Activated T-helper 2 cell treated with anti-CD3 and anti-CD28 coated beads, Interferon-gamma antibody, Interleukin-2, Interleukin-4, amounts not matched to agents 10 μg/mL and 5 μg/mL and 100 μg/mL, durations not matched to agents 14 hours and 24 hours and 36 hours (primary cell): ENCODE data around the gene HMGN2. TPM values are rescaled to one million over a fixed set of nuclear protein-coding genes. Genes with fewer than 3 reads are reported as not detected.

Experiments used
- DNase-seq: peaks from one replicate; pipeline ENCODE4 v3.0.0; 2021; ENCODE audit warnings: low spot score
- H3K27ac Mint-ChIP-seq: one replicate; pipeline ENCODE4 v1.8.0; 2021; ENCODE audit warnings: mixed read lengths
- H3K27me3 Mint-ChIP-seq: one replicate; pipeline ENCODE4 v1.8.0; 2021; ENCODE audit warnings: low read depth, mixed read lengths
- H3K36me3 Mint-ChIP-seq: one replicate; pipeline ENCODE4 v1.8.0; 2021; ENCODE audit warnings: low read depth, mixed read lengths
- H3K4me1 Mint-ChIP-seq: one replicate; pipeline ENCODE4 v1.8.0; 2021; ENCODE audit warnings: low read depth, mixed read lengths
- H3K4me3 Mint-ChIP-seq: one replicate; pipeline ENCODE4 v1.8.0; 2021; ENCODE audit warnings: low read depth, mild to moderate bottlenecking, moderate library complexity, mixed read lengths
- H3K9me3 Mint-ChIP-seq: one replicate; pipeline ENCODE4 v1.8.0; 2021; ENCODE audit warnings: mixed read lengths
- intact Hi-C: fragments of 100-400 bp; cut with micrococcal nuclease; formaldehyde crosslinking; loops from one replicate; pipeline ENCODE4 v1.15.1; 2023
- total RNA-seq: library from RNA; stranded (reverse); gene quantifications from 2 replicates; pipeline ENCODE4 v1.2.3, GENCODE V29; 2022

The HMGN2 gene
- total RNA-seq, 1 donor from 2014 or later: 579 TPM

- Mint-ChIP-seq H3K27ac (no peak overlapping the region), H3K9me3 (no peaks in the 10 kb centered on the region)
These were observed 49.4 kb downstream of the HMGN2 start for GRCh38 chr1:26521669-26522030.

GRCh38 chr1:26522073-26522472 lies 49.8 kb downstream of the HMGN2 start:
- Mint-ChIP-seq H3K27ac (no peak overlapping the region), H3K36me3 (no peaks in the 10 kb centered on the region), H3K27me3 (peaks cover 9% of the 10 kb centered on the region), H3K4me1 (peaks cover 2% of the 10 kb centered on the region), H3K4me3 (no peak overlapping the region), H3K9me3 (no peaks in the 10 kb centered on the region)
- no peak for DNase-seq
- intact Hi-C loops: no loop called here

More at GRCh38 chr1:26521669-26522030, 49.4 kb downstream of the HMGN2 start:
- H3K27me3 Mint-ChIP-seq: peaks cover 9% of the 10 kb centered on the region
- H3K4me3 Mint-ChIP-seq: no peak overlapping the region
- intact Hi-C loops: no loop called here
- no peaks in the 10 kb centered on the region for H3K36me3 Mint-ChIP-seq
- DNase-seq: no peak
- peaks cover 2% of the 10 kb centered on the region for H3K4me1 Mint-ChIP-seq

- Mint-ChIP-seq H3K27me3 (peaks cover 9% of the 10 kb centered on the region), H3K9me3 (no peaks in the 10 kb centered on the region), H3K4me3 (no peak overlapping the region), H3K36me3 (no peaks in the 10 kb centered on the region), H3K27ac (no peak overlapping the region), H3K4me1 (peaks cover 4% of the 10 kb centered on the region)
- intact Hi-C loops: no loop called here
- no peak for DNase-seq
These were observed 51.9 kb downstream of the HMGN2 start for GRCh38 chr1:26524181-26524580.

Other genes starting within 250 kb of the HMGN2 start
- gene CEP85, start 238.2 kb upstream of the HMGN2 start, total RNA-seq: 39.6 and 39.8 TPM in 2 replicates
- gene SH3BGRL3, start 192.4 kb upstream of the HMGN2 start, total RNA-seq: 437 TPM in 2 replicates
- 13.1 and 14.2 TPM in 2 replicates for gene UBXN11, start 165.8 kb upstream of the HMGN2 start, total RNA-seq
- gene CD52, start 154.5 kb upstream of the HMGN2 start, total RNA-seq: 237 and 243 TPM in 2 replicates
- gene CRYBG2, start 118.3 kb upstream of the HMGN2 start, total RNA-seq: 0.32 and 0.98 TPM in 2 replicates
- gene ZNF683, start 99.7 kb upstream of the HMGN2 start, total RNA-seq: not detected in 2 replicates
- not detected in 2 replicates for gene LIN28A, start 61.6 kb upstream of the HMGN2 start, total RNA-seq
- gene DHDDS, start 40.1 kb upstream of the HMGN2 start, total RNA-seq: 56.2 and 57.3 TPM in 2 replicates
- 190 and 199 TPM in 2 replicates for gene RPS6KA1, start 57.3 kb downstream of the HMGN2 start, total RNA-seq
- 109 TPM in 2 replicates for gene ARID1A, start 223.6 kb downstream of the HMGN2 start, total RNA-seq